Endodermal cell (in vitro differentiated cells): Measurements from ENCODE around the gene SLC7A9. TPM values are rescaled to one million over a fixed set of nuclear protein-coding genes. Genes with fewer than 3 reads are reported as not detected.

Experiments used
- DNase-seq: peaks from one replicate; pipeline ENCODE4 v3.0.0-alpha.2; 2017
- H3K27ac ChIP-seq: 2 replicates; pipeline ENCODE4 v1.5.1; 2013; ENCODE audit warnings: mild to moderate bottlenecking, low read depth, low read length, moderate library complexity
- H3K27me3 ChIP-seq: 2 replicates; pipeline ENCODE4 v1.6.1; 2013; ENCODE audit warnings: mild to moderate bottlenecking, low read length, moderate library complexity; ENCODE audit not compliant: insufficient read depth, control insufficient read depth, poor library complexity, severe bottlenecking
- H3K36me3 ChIP-seq: 2 replicates; pipeline ENCODE4 v1.7.0; 2013; ENCODE audit warnings: mild to moderate bottlenecking, low read length, moderate library complexity; ENCODE audit not compliant: control insufficient read depth, insufficient read depth
- H3K4me1 ChIP-seq: one replicate; pipeline ENCODE4 v1.7.0; 2013; ENCODE audit warnings: low read length; ENCODE audit not compliant: control insufficient read depth, insufficient read depth
- H3K4me3 ChIP-seq: 2 replicates; pipeline ENCODE4 v1.5.1; 2013; ENCODE audit warnings: mild to moderate bottlenecking, low read length, moderate library complexity
- H3K9ac ChIP-seq: 2 replicates; pipeline ENCODE4 v1.6.1; 2013; ENCODE audit warnings: mild to moderate bottlenecking, low read length, moderate library complexity; ENCODE audit not compliant: poor library complexity, severe bottlenecking; ENCODE audit errors: extremely low read depth
- H3K9me3 ChIP-seq: 2 replicates; pipeline ENCODE4 v1.6.1; 2013; ENCODE audit warnings: mild to moderate bottlenecking, low read length, moderate library complexity; ENCODE audit not compliant: control insufficient read depth
- H3K27ac Mint-ChIP-seq: 2 replicates; pipeline ENCODE4 v1.8.0; 2020; ENCODE audit warnings: mixed read lengths
- H3K27me3 Mint-ChIP-seq: 2 replicates; pipeline ENCODE4 v1.8.0; 2021; ENCODE audit warnings: mild to moderate bottlenecking, mixed read lengths; ENCODE audit not compliant: insufficient read depth
- H3K36me3 Mint-ChIP-seq: 2 replicates; pipeline ENCODE4 v1.8.0; 2020; ENCODE audit warnings: low read depth, mixed read lengths
- H3K4me1 Mint-ChIP-seq: 2 replicates; pipeline ENCODE4 v1.8.0; 2020; ENCODE audit warnings: mixed read lengths
- H3K4me3 Mint-ChIP-seq: 2 replicates; pipeline ENCODE4 v1.8.0; 2020; ENCODE audit warnings: mild to moderate bottlenecking, moderate library complexity, mixed read lengths
- H3K9me3 Mint-ChIP-seq: 2 replicates; pipeline ENCODE4 v1.8.0; 2020; ENCODE audit warnings: mild to moderate bottlenecking, mixed read lengths
- WGBS, 2 experiments: methylation state at CpG; one replicate each; pipeline versions ENCODE4 v1.1.5 to v1.1.7; 2013; ENCODE audit warnings: missing lambda C conversion rate in 2 of 2, mixed read lengths in 1 of 2; ENCODE audit not compliant: insufficient coverage in 1 of 2, insufficient read length in 1 of 2; 5-methylcytosine and 5-hydroxymethylcytosine counted together
- total RNA-seq, 2 donors: library from RNA; stranded (reverse); fragmentation: NEBNext Ultra II Directional in 1 of 2; extraction: Animal tissue kit (Norgen Biotek cat#: 25700) in 1 of 2; gene quantifications; 2 replicates in 1 of 2; 3 replicates in 1 of 2; pipeline ENCODE4 v1.2.1, GENCODE V29; 2021
- TF ChIP-seq, protein P1 (sequence below): fragments of 200-600 bp; sonication (generic); conservative IDR thresholded peaks from 2 replicates; pipeline ENCODE4 v1.5.0; 2021; ENCODE audit warnings: antibody characterized with exemption, mild to moderate bottlenecking

SLC7A9 gene
- total RNA-seq, 2 donors from 2014 or later = 0.18 TPM; not detected in 1

- TF ChIP-seq, protein P1, sequence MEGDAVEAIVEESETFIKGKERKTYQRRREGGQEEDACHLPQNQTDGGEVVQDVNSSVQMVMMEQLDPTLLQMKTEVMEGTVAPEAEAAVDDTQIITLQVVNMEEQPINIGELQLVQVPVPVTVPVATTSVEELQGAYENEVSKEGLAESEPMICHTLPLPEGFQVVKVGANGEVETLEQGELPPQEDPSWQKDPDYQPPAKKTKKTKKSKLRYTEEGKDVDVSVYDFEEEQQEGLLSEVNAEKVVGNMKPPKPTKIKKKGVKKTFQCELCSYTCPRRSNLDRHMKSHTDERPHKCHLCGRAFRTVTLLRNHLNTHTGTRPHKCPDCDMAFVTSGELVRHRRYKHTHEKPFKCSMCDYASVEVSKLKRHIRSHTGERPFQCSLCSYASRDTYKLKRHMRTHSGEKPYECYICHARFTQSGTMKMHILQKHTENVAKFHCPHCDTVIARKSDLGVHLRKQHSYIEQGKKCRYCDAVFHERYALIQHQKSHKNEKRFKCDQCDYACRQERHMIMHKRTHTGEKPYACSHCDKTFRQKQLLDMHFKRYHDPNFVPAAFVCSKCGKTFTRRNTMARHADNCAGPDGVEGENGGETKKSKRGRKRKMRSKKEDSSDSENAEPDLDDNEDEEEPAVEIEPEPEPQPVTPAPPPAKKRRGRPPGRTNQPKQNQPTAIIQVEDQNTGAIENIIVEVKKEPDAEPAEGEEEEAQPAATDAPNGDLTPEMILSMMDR = no peak
- Histone ChIP-seq H3K27ac (no peak overlapping the region), H3K27me3 (no peaks in the 10 kb centered on the region), H3K36me3 (no peaks in the 10 kb centered on the region), H3K4me1 (no peaks in the 10 kb centered on the region), H3K4me3 (no peak overlapping the region), H3K9ac (no peak overlapping the region), H3K9me3 (no peaks in the 10 kb centered on the region)
- no peak overlapping the region for H3K27ac Mint-ChIP-seq
- no peaks in the 10 kb centered on the region for H3K36me3 Mint-ChIP-seq
- H3K27me3 Mint-ChIP-seq = no peaks in the 10 kb centered on the region
- no peaks in the 10 kb centered on the region for H3K4me1 Mint-ChIP-seq
- H3K4me3 Mint-ChIP-seq = no peak overlapping the region
- WGBS, 2 experiments = 90 to 100% methylated on average over 3 to 5 of the region's 5 CpGs
- no peak for DNase-seq
- no peaks in the 10 kb centered on the region for H3K9me3 Mint-ChIP-seq
These were observed 60.3 kb downstream of the SLC7A9 start for GRCh38 chr19:32809254-32809653.

- H3K4me3 ChIP-seq = no peak overlapping the region
- WGBS, 2 experiments = 95 to 96% methylated on average over 3 to 4 of the region's 4 CpGs
- DNase-seq = no peak
- H3K27ac ChIP-seq = no peak overlapping the region
- Mint-ChIP-seq H3K4me3 (no peak overlapping the region), H3K9me3 (no peaks in the 10 kb centered on the region), H3K27ac (no peak overlapping the region), H3K27me3 (no peaks in the 10 kb centered on the region), H3K36me3 (no peaks in the 10 kb centered on the region), H3K4me1 (no peaks in the 10 kb centered on the region)
- no peaks in the 10 kb centered on the region for H3K4me1 ChIP-seq
- no peaks in the 10 kb centered on the region for H3K36me3 ChIP-seq
- TF ChIP-seq, protein P1 = no peak
- no peaks in the 10 kb centered on the region for H3K9me3 ChIP-seq
- H3K9ac ChIP-seq = no peak overlapping the region
- H3K27me3 ChIP-seq = no peaks in the 10 kb centered on the region
These were observed 61.3 kb downstream of the SLC7A9 start for GRCh38 chr19:32808236-32808635.

DNA sequence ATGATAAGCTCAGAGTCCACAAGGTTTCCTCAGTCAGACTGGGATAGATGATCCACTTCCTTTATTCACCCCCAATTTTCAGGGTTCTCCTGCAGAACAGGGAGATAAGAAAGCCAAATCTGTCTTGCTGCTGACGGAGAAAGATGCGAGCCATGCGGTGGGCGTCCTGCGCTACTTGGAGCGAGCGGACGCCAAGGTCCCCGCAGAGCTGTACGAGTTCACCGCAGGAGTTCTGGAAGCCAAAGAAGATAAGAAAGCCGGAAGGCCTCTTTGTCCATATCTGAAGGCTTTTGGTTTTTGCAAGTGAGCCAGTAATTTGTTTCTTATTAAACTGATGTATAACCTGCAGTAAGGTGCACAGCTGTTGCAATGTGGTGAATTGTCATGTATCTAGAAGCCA lies 66.7 kb downstream of the SLC7A9 start:
- no peaks in the 10 kb centered on the region for H3K9me3 ChIP-seq
- H3K27me3 ChIP-seq = no peaks in the 10 kb centered on the region
- TF ChIP-seq, protein P1 = no peak
- no peak overlapping the region for H3K27ac ChIP-seq
- Mint-ChIP-seq H3K27me3 (no peaks in the 10 kb centered on the region), H3K27ac (no peak overlapping the region), H3K36me3 (no peaks in the 10 kb centered on the region), H3K9me3 (no peaks in the 10 kb centered on the region), H3K4me1 (peaks cover 4% of the 10 kb centered on the region), H3K4me3 (no peak overlapping the region)
- no peaks in the 10 kb centered on the region for H3K36me3 ChIP-seq
- no peaks in the 10 kb centered on the region for H3K4me1 ChIP-seq
- DNase-seq = no peak
- WGBS, 2 experiments = 83 to 95% methylated on average over 11 to 12 of the region's 12 CpGs
- no peak overlapping the region for H3K9ac ChIP-seq
- H3K4me3 ChIP-seq = no peak overlapping the region
